Measurements from ENCODE around the gene MTUS2.

- TF ChIP-seq, protein P1, sequence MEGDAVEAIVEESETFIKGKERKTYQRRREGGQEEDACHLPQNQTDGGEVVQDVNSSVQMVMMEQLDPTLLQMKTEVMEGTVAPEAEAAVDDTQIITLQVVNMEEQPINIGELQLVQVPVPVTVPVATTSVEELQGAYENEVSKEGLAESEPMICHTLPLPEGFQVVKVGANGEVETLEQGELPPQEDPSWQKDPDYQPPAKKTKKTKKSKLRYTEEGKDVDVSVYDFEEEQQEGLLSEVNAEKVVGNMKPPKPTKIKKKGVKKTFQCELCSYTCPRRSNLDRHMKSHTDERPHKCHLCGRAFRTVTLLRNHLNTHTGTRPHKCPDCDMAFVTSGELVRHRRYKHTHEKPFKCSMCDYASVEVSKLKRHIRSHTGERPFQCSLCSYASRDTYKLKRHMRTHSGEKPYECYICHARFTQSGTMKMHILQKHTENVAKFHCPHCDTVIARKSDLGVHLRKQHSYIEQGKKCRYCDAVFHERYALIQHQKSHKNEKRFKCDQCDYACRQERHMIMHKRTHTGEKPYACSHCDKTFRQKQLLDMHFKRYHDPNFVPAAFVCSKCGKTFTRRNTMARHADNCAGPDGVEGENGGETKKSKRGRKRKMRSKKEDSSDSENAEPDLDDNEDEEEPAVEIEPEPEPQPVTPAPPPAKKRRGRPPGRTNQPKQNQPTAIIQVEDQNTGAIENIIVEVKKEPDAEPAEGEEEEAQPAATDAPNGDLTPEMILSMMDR (IDR thresholded peaks at IDR 0.05), result no peak
- no peak for TF ChIP-seq ZFX (IDR thresholded peaks at IDR 0.05; ENCODE audit: borderline replicate concordance)
Observed at GRCh38 chr13:29279356-29280254, 459.5 kb downstream of the MTUS2 start.

Measured in 22Rv1 (cell line).